K562 (cell line): Measurements from ENCODE around the gene UPK3A. TPM values are rescaled to one million over a fixed set of nuclear protein-coding genes. Genes with fewer than 3 reads are reported as not detected.
A peak's percentile ranks its signal among the peaks of the same experiment; 100 is the strongest.

Experiments
- ATAC-seq: fragments of 200-7000 bp; cut with Tn5 transposase; 3 replicates; pipeline ENCODE4 v1.9.1; 2020; ENCODE audit warnings: moderate library complexity
- BruUV-seq: library from RNA; stranded (reverse); fragments of 400-500 nt; replicated peaks from 2 replicates; lab custom pipeline; 2021; lab: Mats Ljungman, UMichigan
- CTCF ChIA-PET: fragments of 300-600 bp; formaldehyde crosslinking; extraction: SDS; loops from one replicate; lab custom pipeline; 2021; ENCODE audit warnings: low intra/inter-chr PET ratio; lab: Yijun Ruan, JAX
- POLR2A ChIA-PET: fragments of 300-600, 350-650 bp; sonication (Branson Sonifier 250); formaldehyde crosslinking; extraction: SDS; loops from one replicate; lab custom pipeline; 2021; ENCODE audit warnings: antibody characterized with exemption, inconsistent platforms; lab: Yijun Ruan, JAX
- DNase-seq, 4 experiments: peaks; one replicate each; pipeline versions ENCODE4 v3.0.0 to v3.0.0-alpha.2; 2011 to 2018; ENCODE audit warnings: low spot score in 3 of 4, mixed read lengths in 3 of 4; ENCODE audit errors: extremely low read depth in 1 of 4
- FAIRE-seq: peaks from 2 replicates; lab custom pipeline; 2011; peaks lifted over from hg19 to GRCh38; lab: Jason Lieb, UNC
- H2AFZ ChIP-seq: 2 replicates; pipeline ENCODE4 v1.6.0; 2011; ENCODE audit warnings: low read depth, low read length, control low read depth, inconsistent platforms
- H3K27ac ChIP-seq: fragments of 200-600 bp; 3 replicates; pipeline ENCODE4 v1.8.0; 2011; ENCODE audit warnings: low read depth, mild to moderate bottlenecking, control low read depth, inconsistent platforms, low read length, moderate library complexity, mixed read lengths; ENCODE audit errors: extremely low read depth
- H3K27me3 ChIP-seq, 2 experiments: fragments of 300-600 bp in 1 of 2; 2 replicates in 1 of 2; 3 replicates in 1 of 2; pipeline versions ENCODE4 v1.6.0 to v1.8.0; 2011; ENCODE audit warnings: inconsistent platforms in 2 of 2, low read length in 2 of 2, mild to moderate bottlenecking in 1 of 2, mixed read lengths in 1 of 2, moderate library complexity in 1 of 2; ENCODE audit not compliant: control insufficient read depth in 2 of 2, insufficient read depth in 2 of 2
- H3K36me3 ChIP-seq: fragments of 300-600 bp; 3 replicates; pipeline ENCODE4 v1.8.0; 2011; ENCODE audit warnings: mild to moderate bottlenecking, low read length, inconsistent platforms; ENCODE audit not compliant: control insufficient read depth, insufficient read depth
- H3K4me1 ChIP-seq, 2 experiments: fragments of 200-600 bp in 1 of 2; replicated peaks in 1 of 2; 2 replicates in 1 of 2; 3 replicates in 1 of 2; pipeline versions ENCODE4 v1.5.1 to v1.8.0; 2011; ENCODE audit warnings: inconsistent platforms in 2 of 2, low read length in 2 of 2, mild to moderate bottlenecking in 1 of 2, mixed read lengths in 1 of 2, moderate library complexity in 1 of 2; ENCODE audit not compliant: control insufficient read depth in 2 of 2, insufficient read depth in 2 of 2
- H3K4me2 ChIP-seq: 2 replicates; pipeline ENCODE4 v1.6.1; 2011; ENCODE audit warnings: low read length, control low read depth, inconsistent platforms, mixed read lengths; ENCODE audit not compliant: insufficient read depth
- H3K4me3 ChIP-seq: fragments of 200-600 bp; sonication (generic), shearing (Covaris generic); 2 replicates; pipeline ENCODE4 v1.5.1; 2016; ENCODE audit warnings: control low read depth, inconsistent platforms
- H3K79me2 ChIP-seq: fragments of 200-600 bp; 3 replicates; pipeline ENCODE4 v1.8.0; 2011; ENCODE audit warnings: low read length, inconsistent platforms; ENCODE audit not compliant: control insufficient read depth, insufficient read depth
- H3K9ac ChIP-seq, 2 experiments: 2 replicates each; pipeline versions ENCODE4 v1.6.0 to v1.6.1; 2011; ENCODE audit warnings: low read depth in 2 of 2, low read length in 2 of 2, control low read depth in 1 of 2, inconsistent platforms in 1 of 2, mild to moderate bottlenecking in 1 of 2, mixed read lengths in 1 of 2; ENCODE audit not compliant: insufficient read depth in 1 of 2
- H3K9me1 ChIP-seq: one replicate; pipeline ENCODE4 v1.6.0; 2011; ENCODE audit warnings: inconsistent platforms, mild to moderate bottlenecking, low read length, moderate library complexity; ENCODE audit not compliant: control insufficient read depth, insufficient read depth
- H3K9me3 ChIP-seq: replicated peaks from 2 replicates; pipeline ENCODE4 v1.5.1; 2011; ENCODE audit warnings: low read depth, low read length, inconsistent platforms; ENCODE audit not compliant: control insufficient read depth, insufficient read depth
- H4K20me1 ChIP-seq: replicated peaks from 2 replicates; pipeline ENCODE4 v1.6.1; 2011; ENCODE audit warnings: low read length, inconsistent platforms, mixed read lengths; ENCODE audit not compliant: control insufficient read depth, insufficient read depth
- NFE2L1 ChIP-seq: fragments of 450-650 bp; IDR thresholded peaks from 2 replicates; pipeline ENCODE4 v1.6.1; 2016; ENCODE audit warnings: missing genetic modification characterization, low read depth, mild to moderate bottlenecking, missing compliant biosample characterization, moderate library complexity, borderline replicate concordance
- SAP30 ChIP-seq: fragments of 200-600 bp; sonication (generic); IDR thresholded peaks from 2 replicates; pipeline ENCODE4 v1.6.1; 2012; ENCODE audit warnings: borderline replicate concordance, low read depth, mild to moderate bottlenecking, moderate library complexity, low read length, control low read depth, inconsistent platforms; ENCODE audit not compliant: insufficient read depth, poor library complexity, severe bottlenecking
- ZBTB7A ChIP-seq: IDR thresholded peaks from 2 replicates; pipeline ENCODE4 v1.6.1; 2011; ENCODE audit warnings: low read depth, mild to moderate bottlenecking, low read length, moderate library complexity, borderline replicate concordance; ENCODE audit not compliant: control insufficient read depth
- WGBS: fragments of 100-300 bp; shearing (Covaris generic); methylation state at CpG from one replicate; pipeline ENCODE4 v1.1.6; 2016; ENCODE audit warnings: low coverage, mixed read lengths; ENCODE audit not compliant: insufficient coverage; ENCODE audit errors: missing lambda C conversion rate; 5-methylcytosine and 5-hydroxymethylcytosine counted together
- in situ Hi-C: fragments of 300-500 bp; cut with MboI; formaldehyde crosslinking; loops from 4 replicates; pipeline ENCODE4 v1.15.0; 2018; ENCODE audit warnings: inconsistent platforms, mixed read lengths
- intact Hi-C: fragments of 100-400 bp; cut with micrococcal nuclease; formaldehyde crosslinking; loops from 2 replicates; pipeline ENCODE4 v1.14.2; 2022
- polyA plus RNA-seq, 8 experiments: library from polyadenylated mRNA; depleted of rRNA in 4 of 8; stranded (reverse) in 5 of 8; unstranded in 3 of 8; fragments of >200 nt; fragmentation: Nextera tagmentation in 2 of 8; fragmentation: Illumina TruSeq in 1 of 8; extraction: Ambion mirVana in 2 of 8; extraction: Trizol in 1 of 8; gene quantifications; 2 replicates each; pipeline versions ENCODE4 v1.2.1 to v1.2.3, GENCODE V29; 2011 to 2014; ENCODE audit warnings: inconsistent platforms in 1 of 8, missing spikeins in 1 of 8
- total RNA-seq, 7 experiments: library from RNA; depleted of rRNA in 6 of 7; stranded (reverse); fragments of >200 nt in 6 of 7; fragmentation: Illumina TruSeq in 2 of 7; extraction: Trizol in 2 of 7; gene quantifications; 2 replicates each; pipeline versions ENCODE4 v1.2.1 to v1.2.3, GENCODE V29; 2011 to 2021; ENCODE audit warnings: low replicate concordance in 1 of 7

The UPK3A gene
- total and polyA plus RNA-seq, 9 of the 15 experiments (the other 6 are each of a cell fraction or from before 2014, with no cell fraction given) = not detected

- peak overlapping the region; percentile 81 for H3K4me2 ChIP-seq
- WGBS = 1% methylated on average over 17 of the region's 33 CpGs
- peak overlapping the region; percentile 81 for H3K4me3 ChIP-seq
- no peaks in the 10 kb centered on the region for H4K20me1 ChIP-seq
- no peaks in the 10 kb centered on the region for H3K9me1 ChIP-seq
- no peaks in the 10 kb centered on the region for H3K27me3 ChIP-seq
- peaks cover 35 to 42% of the 10 kb centered on the region in 2 experiments; a peak in 4 of 5 replicates for H3K4me1 ChIP-seq
- ChIA-PET CTCF (no interaction called here), POLR2A (interaction anchor here (1.4 kb wide), 1 partner anchor 18 kb away, joined by 5 read pairs; no protein-coding TSS in a partner anchor)
- H3K9ac ChIP-seq = peak overlapping the region; percentile 64 to 95
- peaks cover 12% of the 10 kb centered on the region; the same call in 2 of the 3 replicates for H3K36me3 ChIP-seq
- intact Hi-C loops (no loop called here), in situ Hi-C loops (no loop called here)
- peaks cover 55% of the 10 kb centered on the region for H3K79me2 ChIP-seq
- TF ChIP-seq SAP30 = peak; percentile 13
- TF ChIP-seq NFE2L1 (tag) = no peak
- peak; percentile 61; the same call in 1 of the 2 replicates for TF ChIP-seq ZBTB7A
- peak overlapping the region; percentile 76 for H3K27ac ChIP-seq
- ATAC-seq (no peak), FAIRE-seq (no peak), DNase-seq (peak in 1 of 4 experiments; percentile 27)
- no peak overlapping the region for H2AFZ ChIP-seq
- BruUV-seq = no TSS peak
- H3K9me3 ChIP-seq = no peaks in the 10 kb centered on the region
These were observed 25.7 kb downstream of the UPK3A start for GRCh38 chr22:45310331-45310976.
